Measurements from ENCODE around the gene CASP6.

Gene CASP6

GRCh38 chr4:109671350-109671749 lies 31.9 kb downstream of the CASP6 start:
- DNase-seq (ENCODE audit: low read depth) = no peak

GRCh38 chr4:109665783-109666485 lies 37.3 kb downstream of the CASP6 start:
- no peak for DNase-seq (ENCODE audit: low read depth)

GRCh38 chr4:109662771-109663170 lies 40.5 kb downstream of the CASP6 start:
- no peak for DNase-seq (ENCODE audit: low read depth)

GRCh38 chr4:109662116-109662515 lies 41.1 kb downstream of the CASP6 start:
- no peak for DNase-seq (ENCODE audit: low read depth)

GRCh38 chr4:109658871-109659410 lies 44.3 kb downstream of the CASP6 start:
- DNase-seq (ENCODE audit: low read depth) = no peak

- DNase-seq (ENCODE audit: low read depth) = no peak
Observed at GRCh38 chr4:109657854-109658418, 45.3 kb downstream of the CASP6 start.

- DNase-seq (ENCODE audit: low read depth) = no peak
Observed at GRCh38 chr4:109655396-109655795, 47.8 kb downstream of the CASP6 start.

GRCh38 chr4:109649872-109650271 lies 53.4 kb downstream of the CASP6 start:
- DNase-seq (ENCODE audit: low read depth) = no peak

GRCh38 chr4:109648997-109649575 lies 54.2 kb downstream of the CASP6 start:
- DNase-seq (ENCODE audit: low read depth) = no peak

- no peak for DNase-seq (ENCODE audit: low read depth)
Observed at GRCh38 chr4:109648266-109648996, 54.8 kb downstream of the CASP6 start.

- DNase-seq (ENCODE audit: low read depth) = no peak
Observed at GRCh38 chr4:109645874-109646710, 57.2 kb downstream of the CASP6 start.

- DNase-seq (ENCODE audit: low read depth) = no peak
Observed at GRCh38 chr4:109640644-109641043, 62.6 kb downstream of the CASP6 start.
